Breast epithelium (tissue), 3 donors: ENCODE results near the gene INHBB.

Source experiments
- POLR2A ChIP-seq: fragments of 450-650 bp; IDR thresholded peaks from one replicate; pipeline ENCODE4 v1.6.1; 2016; ENCODE audit warnings: antibody characterized with exemption, mild to moderate bottlenecking, moderate library complexity
- TF ChIP-seq, protein P1 (sequence below), 3 donors: fragments of 450-650 bp; IDR thresholded peaks; one replicate each; pipeline ENCODE4 v1.5.1; 2016 to 2017; ENCODE audit warnings: antibody characterized with exemption in 3 of 3, mild to moderate bottlenecking in 3 of 3, moderate library complexity in 3 of 3

DNA sequence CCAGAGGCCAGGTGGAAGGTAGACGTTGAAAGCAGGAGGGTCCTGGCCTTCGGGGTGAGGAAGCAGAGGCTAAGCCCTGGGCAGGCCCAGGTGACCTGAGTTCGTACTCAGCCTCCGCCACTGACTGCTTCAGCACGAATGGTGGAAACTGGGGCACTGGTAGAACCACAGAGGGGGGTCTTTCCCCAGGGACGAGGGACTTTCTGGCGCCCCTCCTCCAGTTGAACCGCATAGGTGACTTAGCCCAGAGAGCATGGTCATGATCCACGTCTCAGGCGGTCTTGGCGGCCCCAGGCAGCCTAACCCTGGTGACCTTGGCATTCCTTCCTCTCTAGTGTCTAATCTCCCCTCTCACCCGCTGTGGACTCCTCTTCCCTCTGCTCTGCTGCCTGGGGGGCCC is 30.2 kb downstream of the INHBB start:
- TF ChIP-seq, protein P1, sequence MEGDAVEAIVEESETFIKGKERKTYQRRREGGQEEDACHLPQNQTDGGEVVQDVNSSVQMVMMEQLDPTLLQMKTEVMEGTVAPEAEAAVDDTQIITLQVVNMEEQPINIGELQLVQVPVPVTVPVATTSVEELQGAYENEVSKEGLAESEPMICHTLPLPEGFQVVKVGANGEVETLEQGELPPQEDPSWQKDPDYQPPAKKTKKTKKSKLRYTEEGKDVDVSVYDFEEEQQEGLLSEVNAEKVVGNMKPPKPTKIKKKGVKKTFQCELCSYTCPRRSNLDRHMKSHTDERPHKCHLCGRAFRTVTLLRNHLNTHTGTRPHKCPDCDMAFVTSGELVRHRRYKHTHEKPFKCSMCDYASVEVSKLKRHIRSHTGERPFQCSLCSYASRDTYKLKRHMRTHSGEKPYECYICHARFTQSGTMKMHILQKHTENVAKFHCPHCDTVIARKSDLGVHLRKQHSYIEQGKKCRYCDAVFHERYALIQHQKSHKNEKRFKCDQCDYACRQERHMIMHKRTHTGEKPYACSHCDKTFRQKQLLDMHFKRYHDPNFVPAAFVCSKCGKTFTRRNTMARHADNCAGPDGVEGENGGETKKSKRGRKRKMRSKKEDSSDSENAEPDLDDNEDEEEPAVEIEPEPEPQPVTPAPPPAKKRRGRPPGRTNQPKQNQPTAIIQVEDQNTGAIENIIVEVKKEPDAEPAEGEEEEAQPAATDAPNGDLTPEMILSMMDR (IDR thresholded peaks at IDR 0.05), result no peak
- no peak for TF ChIP-seq POLR2A
